Hippocampal formation (tissue), 2 donors: ENCODE data around the gene BCL7A.
"Not testable (repeated sequence)": the region's sequence is repeated elsewhere in the genome, so short reads cannot be mapped to it uniquely, and the experiment has no call there.

Experiments
- DNase-seq, 2 donors: peaks; one replicate each; lab custom pipeline; 2025; lab: John Stamatoyannopoulos, UW

BCL7A gene

GRCh38 chr12:122054842-122055520 lies 33.3 kb downstream of the BCL7A start:
- no peak for DNase-seq

GRCh38 chr12:122056406-122056805 lies 34.7 kb downstream of the BCL7A start:
- not testable (repeated sequence) for DNase-seq

GRCh38 chr12:122057007-122057735 lies 35.5 kb downstream of the BCL7A start:
- DNase-seq: no peak

- DNase-seq: no peak
Measured at GRCh38 chr12:122057769-122058168, 36.1 kb downstream of the BCL7A start.

- DNase-seq: no peak
Measured at GRCh38 chr12:122058549-122059149, 37.0 kb downstream of the BCL7A start.

- no peak for DNase-seq
Measured at GRCh38 chr12:122059203-122059960, 37.7 kb downstream of the BCL7A start.

- DNase-seq: no peak
Measured at GRCh38 chr12:122060081-122060501, 38.4 kb downstream of the BCL7A start.

- no peak for DNase-seq
Measured at GRCh38 chr12:122061253-122061652, 39.6 kb downstream of the BCL7A start.

GRCh38 chr12:122062832-122063693 lies 41.4 kb downstream of the BCL7A start:
- peak; percentile 17 to 69 for DNase-seq

GRCh38 chr12:122063694-122064024 lies 42.0 kb downstream of the BCL7A start:
- DNase-seq: no peak

GRCh38 chr12:122064025-122064777 lies 42.5 kb downstream of the BCL7A start:
- DNase-seq: peak; percentile 62 to 79

GRCh38 chr12:122064780-122065588 lies 43.3 kb downstream of the BCL7A start:
- DNase-seq: no peak

- DNase-seq: no peak
Measured at GRCh38 chr12:122067548-122067947, 45.9 kb downstream of the BCL7A start.

GRCh38 chr12:122067966-122068365 lies 46.3 kb downstream of the BCL7A start:
- no peak for DNase-seq

- no peak for DNase-seq
Measured at GRCh38 chr12:122072031-122072970, 50.6 kb downstream of the BCL7A start.

GRCh38 chr12:122073815-122074214 lies 52.1 kb downstream of the BCL7A start:
- DNase-seq: no peak

GRCh38 chr12:122076743-122077495 lies 55.2 kb downstream of the BCL7A start:
- no peak for DNase-seq
